ENCODE results near the gene NKD1. TPM values are rescaled to one million over a fixed set of nuclear protein-coding genes. Genes with fewer than 3 reads are reported as not detected.

The NKD1 gene
- total RNA-seq, 1 experiment from 2014 or later: 11.4 TPM

- TF ChIP-seq, protein P1, sequence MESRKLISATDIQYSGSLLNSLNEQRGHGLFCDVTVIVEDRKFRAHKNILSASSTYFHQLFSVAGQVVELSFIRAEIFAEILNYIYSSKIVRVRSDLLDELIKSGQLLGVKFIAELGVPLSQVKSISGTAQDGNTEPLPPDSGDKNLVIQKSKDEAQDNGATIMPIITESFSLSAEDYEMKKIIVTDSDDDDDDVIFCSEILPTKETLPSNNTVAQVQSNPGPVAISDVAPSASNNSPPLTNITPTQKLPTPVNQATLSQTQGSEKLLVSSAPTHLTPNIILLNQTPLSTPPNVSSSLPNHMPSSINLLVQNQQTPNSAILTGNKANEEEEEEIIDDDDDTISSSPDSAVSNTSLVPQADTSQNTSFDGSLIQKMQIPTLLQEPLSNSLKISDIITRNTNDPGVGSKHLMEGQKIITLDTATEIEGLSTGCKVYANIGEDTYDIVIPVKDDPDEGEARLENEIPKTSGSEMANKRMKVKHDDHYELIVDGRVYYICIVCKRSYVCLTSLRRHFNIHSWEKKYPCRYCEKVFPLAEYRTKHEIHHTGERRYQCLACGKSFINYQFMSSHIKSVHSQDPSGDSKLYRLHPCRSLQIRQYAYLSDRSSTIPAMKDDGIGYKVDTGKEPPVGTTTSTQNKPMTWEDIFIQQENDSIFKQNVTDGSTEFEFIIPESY (IDR thresholded peaks at IDR 0.05; ENCODE audit: extremely low read depth, insufficient replicate concordance, low read length): no peak
- no peak for TF ChIP-seq ELF1 (IDR thresholded peaks at IDR 0.05; ENCODE audit: borderline replicate concordance, low read depth)
These were observed 2.1 kb upstream of the NKD1 start (continued) for GRCh38 chr16:50546125-50546524.

- RAD21 ChIA-PET (ENCODE audit: low non-redundant PET in 1 of 2, low total read pairs in 2 of 2, uncharacterized antibody in 2 of 2, unreplicated experiment in 2 of 2): no interaction called here
- Histone ChIP-seq H3K27me3 (ENCODE audit: insufficient read depth, low read length) (0 out of 2 replicates have a peak, but pooled peaks cover 4% of the 10 kb centered on the region), H3K4me2 (ENCODE audit: low read length) (peak overlapping the region; percentile 93), H3K9me3 (ENCODE audit: control insufficient read depth in 1 of 2, insufficient read depth in 1 of 2, low read depth in 1 of 2, low read length in 2 of 2) (no peaks in the 10 kb centered on the region), H3K9me2 (ENCODE audit: insufficient read depth) (no peaks in the 10 kb centered on the region), H3K4me1 (ENCODE audit: control insufficient read depth in 1 of 2, insufficient read depth in 2 of 2, low read length in 2 of 2) (peaks cover 0 to 15% of the 10 kb centered on the region in 2 experiments; a peak in 3 of 4 replicates), H4K20me1 (ENCODE audit: insufficient read depth) (no peaks in the 10 kb centered on the region), H3K9ac (ENCODE audit: low read length) (no peak overlapping the region), H3K36me3 (ENCODE audit: control insufficient read depth in 1 of 2, insufficient read depth in 2 of 2, low read length in 2 of 2) (no peaks in the 10 kb centered on the region), H3K4me3 (replicated peaks in 1 of 2; ENCODE audit: low read depth in 1 of 2, low read length in 2 of 2) (peak overlapping the region; percentile 45 to 62), H3K27ac (ENCODE audit: low read depth, low read length) (no peak overlapping the region), H2AFZ (ENCODE audit: low read depth, low read length, poor library complexity, severe bottlenecking) (peak overlapping the region; percentile 80), H3K79me2 (ENCODE audit: insufficient read depth, low read length) (no peaks in the 10 kb centered on the region)
- DNase-seq (ENCODE audit: low read depth, low spot score) (peak; percentile 26), ATAC-seq (peak; percentile 65)
- CTCF ChIA-PET: interaction anchor here (1.0 to 1.1 kb wide), 3 partner anchors 97 to 259 kb away, joined by 3 to 6 read pairs (median 4); no protein-coding TSS in a partner anchor
- POLR2A ChIA-PET: no interaction called here
- intact Hi-C loops (cut with micrococcal nuclease): loop anchor here (10.0 kb wide), 1 partner anchor 173 kb away; no protein-coding TSS in a partner anchor
- no TSS peak for BruUV-seq (replicated peaks)
- TF ChIP-seq TCF7L2 (IDR thresholded peaks at IDR 0.05; ENCODE audit: borderline replicate concordance, extremely low read depth, insufficient read depth, insufficient read length) (peak; percentile 90), MAX (IDR thresholded peaks at IDR 0.05) (no peak)
- TF ChIP-seq, protein P2, sequence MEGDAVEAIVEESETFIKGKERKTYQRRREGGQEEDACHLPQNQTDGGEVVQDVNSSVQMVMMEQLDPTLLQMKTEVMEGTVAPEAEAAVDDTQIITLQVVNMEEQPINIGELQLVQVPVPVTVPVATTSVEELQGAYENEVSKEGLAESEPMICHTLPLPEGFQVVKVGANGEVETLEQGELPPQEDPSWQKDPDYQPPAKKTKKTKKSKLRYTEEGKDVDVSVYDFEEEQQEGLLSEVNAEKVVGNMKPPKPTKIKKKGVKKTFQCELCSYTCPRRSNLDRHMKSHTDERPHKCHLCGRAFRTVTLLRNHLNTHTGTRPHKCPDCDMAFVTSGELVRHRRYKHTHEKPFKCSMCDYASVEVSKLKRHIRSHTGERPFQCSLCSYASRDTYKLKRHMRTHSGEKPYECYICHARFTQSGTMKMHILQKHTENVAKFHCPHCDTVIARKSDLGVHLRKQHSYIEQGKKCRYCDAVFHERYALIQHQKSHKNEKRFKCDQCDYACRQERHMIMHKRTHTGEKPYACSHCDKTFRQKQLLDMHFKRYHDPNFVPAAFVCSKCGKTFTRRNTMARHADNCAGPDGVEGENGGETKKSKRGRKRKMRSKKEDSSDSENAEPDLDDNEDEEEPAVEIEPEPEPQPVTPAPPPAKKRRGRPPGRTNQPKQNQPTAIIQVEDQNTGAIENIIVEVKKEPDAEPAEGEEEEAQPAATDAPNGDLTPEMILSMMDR (IDR thresholded peaks at IDR 0.05 in 2 of 3, conservative IDR thresholded peaks at IDR 0.05 in 1 of 3; ENCODE audit: borderline replicate concordance in 1 of 3, insufficient read depth in 1 of 3, low read depth in 2 of 3, low read length in 2 of 3): peak in 2 of 3 experiments; percentile 45 to 47; a peak in 4 of 6 replicates
These were observed 664 bp upstream of the NKD1 start for GRCh38 chr16:50547340-50548124.
